GM23338 (cell line): ENCODE data around the gene STAT3.

ENCODE experiments used
- CREB1 ChIP-seq: fragments of 250-450 bp; sonication (Bioruptor Pico); IDR thresholded peaks from 2 replicates; pipeline ENCODE4 v1.5.0; 2020; ENCODE audit warnings: low read depth, mild to moderate bottlenecking, moderate library complexity
- EZH2 ChIP-seq: fragments of 200-600 bp; sonication (generic); IDR thresholded peaks from one replicate; pipeline ENCODE4 v1.8.0; 2017; ENCODE audit warnings: antibody characterized with exemption, mild to moderate bottlenecking, low read depth; ENCODE audit not compliant: unreplicated experiment
- EZH2phosphoT487 ChIP-seq: fragments of 200-600 bp; sonication (generic); IDR thresholded peaks from one replicate; pipeline ENCODE4 v1.8.1; 2018; ENCODE audit warnings: antibody characterized with exemption; ENCODE audit not compliant: unreplicated experiment
- JUNB ChIP-seq: IDR thresholded peaks from one replicate; pipeline ENCODE4 v1.6.1; 2016; ENCODE audit warnings: antibody characterized with exemption; ENCODE audit not compliant: unreplicated experiment
- POLR2AphosphoS5 ChIP-seq: IDR thresholded peaks from 2 replicates; pipeline ENCODE4 v1.6.1; 2016; ENCODE audit warnings: antibody characterized with exemption, low read depth
- TF ChIP-seq, protein P1 (sequence below), 2 experiments: fragments of 200-600 bp in 1 of 2; sonication (generic) in 1 of 2; conservative IDR thresholded peaks; 2 replicates each; pipeline versions ENCODE4 v1.5.1 to v1.6.1; 2016 to 2017; ENCODE audit warnings: antibody characterized with exemption in 2 of 2, low read depth in 2 of 2, mild to moderate bottlenecking in 2 of 2, moderate library complexity in 1 of 2
- TF ChIP-seq, protein P2 (sequence below): IDR thresholded peaks from one replicate; pipeline ENCODE4 v1.6.1; 2018; ENCODE audit warnings: antibody characterized with exemption; ENCODE audit not compliant: unreplicated experiment
- TF ChIP-seq, protein P3 (sequence below): IDR thresholded peaks from 2 replicates; pipeline ENCODE4 v1.6.1; 2016; ENCODE audit warnings: antibody characterized with exemption

DNA sequence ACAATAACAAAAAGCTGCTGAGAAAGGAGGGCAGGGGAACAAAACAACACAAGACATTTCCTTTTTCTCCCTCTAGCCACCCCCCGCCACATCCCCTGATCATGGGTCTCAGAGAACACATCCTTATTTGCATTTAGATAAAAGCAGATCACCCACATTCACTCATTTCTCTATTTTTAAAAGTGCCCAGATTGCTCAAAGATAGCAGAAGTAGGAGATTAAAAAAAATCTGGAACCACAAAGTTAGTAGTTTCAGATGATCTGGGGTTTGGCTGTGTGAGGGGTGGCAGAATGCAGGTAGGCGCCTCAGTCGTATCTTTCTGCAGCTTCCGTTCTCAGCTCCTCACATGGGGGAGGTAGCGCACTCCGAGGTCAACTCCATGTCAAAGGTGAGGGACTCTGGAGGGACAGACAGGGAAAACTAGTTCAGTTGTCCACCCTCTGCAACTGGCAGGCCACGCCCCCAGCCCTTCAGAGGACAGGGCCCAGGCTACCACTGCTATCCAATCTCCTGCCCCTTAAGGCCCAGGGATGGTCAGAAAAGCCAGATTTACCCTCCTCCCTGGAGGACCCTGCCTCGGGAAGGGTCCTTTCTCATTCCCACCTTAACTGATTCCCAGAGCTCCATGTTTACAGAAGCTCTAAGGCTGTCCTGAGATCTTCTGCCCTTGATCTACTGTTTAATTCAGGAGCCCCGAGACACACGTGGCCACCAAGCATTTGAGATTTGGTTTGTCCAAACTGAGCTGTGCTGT is 72.7 kb downstream of the STAT3 start:
- TF ChIP-seq POLR2AphosphoS5 (no peak), JUNB (no peak), EZH2phosphoT487 (no peak), CREB1 (CRISPR knock-in tag) (no peak), EZH2 (no peak)
- TF ChIP-seq, protein P1, sequence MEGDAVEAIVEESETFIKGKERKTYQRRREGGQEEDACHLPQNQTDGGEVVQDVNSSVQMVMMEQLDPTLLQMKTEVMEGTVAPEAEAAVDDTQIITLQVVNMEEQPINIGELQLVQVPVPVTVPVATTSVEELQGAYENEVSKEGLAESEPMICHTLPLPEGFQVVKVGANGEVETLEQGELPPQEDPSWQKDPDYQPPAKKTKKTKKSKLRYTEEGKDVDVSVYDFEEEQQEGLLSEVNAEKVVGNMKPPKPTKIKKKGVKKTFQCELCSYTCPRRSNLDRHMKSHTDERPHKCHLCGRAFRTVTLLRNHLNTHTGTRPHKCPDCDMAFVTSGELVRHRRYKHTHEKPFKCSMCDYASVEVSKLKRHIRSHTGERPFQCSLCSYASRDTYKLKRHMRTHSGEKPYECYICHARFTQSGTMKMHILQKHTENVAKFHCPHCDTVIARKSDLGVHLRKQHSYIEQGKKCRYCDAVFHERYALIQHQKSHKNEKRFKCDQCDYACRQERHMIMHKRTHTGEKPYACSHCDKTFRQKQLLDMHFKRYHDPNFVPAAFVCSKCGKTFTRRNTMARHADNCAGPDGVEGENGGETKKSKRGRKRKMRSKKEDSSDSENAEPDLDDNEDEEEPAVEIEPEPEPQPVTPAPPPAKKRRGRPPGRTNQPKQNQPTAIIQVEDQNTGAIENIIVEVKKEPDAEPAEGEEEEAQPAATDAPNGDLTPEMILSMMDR (conservative IDR thresholded peaks at IDR 0.05; ENCODE audit: low read depth in 2 of 2): no peak
- TF ChIP-seq, protein P2, sequence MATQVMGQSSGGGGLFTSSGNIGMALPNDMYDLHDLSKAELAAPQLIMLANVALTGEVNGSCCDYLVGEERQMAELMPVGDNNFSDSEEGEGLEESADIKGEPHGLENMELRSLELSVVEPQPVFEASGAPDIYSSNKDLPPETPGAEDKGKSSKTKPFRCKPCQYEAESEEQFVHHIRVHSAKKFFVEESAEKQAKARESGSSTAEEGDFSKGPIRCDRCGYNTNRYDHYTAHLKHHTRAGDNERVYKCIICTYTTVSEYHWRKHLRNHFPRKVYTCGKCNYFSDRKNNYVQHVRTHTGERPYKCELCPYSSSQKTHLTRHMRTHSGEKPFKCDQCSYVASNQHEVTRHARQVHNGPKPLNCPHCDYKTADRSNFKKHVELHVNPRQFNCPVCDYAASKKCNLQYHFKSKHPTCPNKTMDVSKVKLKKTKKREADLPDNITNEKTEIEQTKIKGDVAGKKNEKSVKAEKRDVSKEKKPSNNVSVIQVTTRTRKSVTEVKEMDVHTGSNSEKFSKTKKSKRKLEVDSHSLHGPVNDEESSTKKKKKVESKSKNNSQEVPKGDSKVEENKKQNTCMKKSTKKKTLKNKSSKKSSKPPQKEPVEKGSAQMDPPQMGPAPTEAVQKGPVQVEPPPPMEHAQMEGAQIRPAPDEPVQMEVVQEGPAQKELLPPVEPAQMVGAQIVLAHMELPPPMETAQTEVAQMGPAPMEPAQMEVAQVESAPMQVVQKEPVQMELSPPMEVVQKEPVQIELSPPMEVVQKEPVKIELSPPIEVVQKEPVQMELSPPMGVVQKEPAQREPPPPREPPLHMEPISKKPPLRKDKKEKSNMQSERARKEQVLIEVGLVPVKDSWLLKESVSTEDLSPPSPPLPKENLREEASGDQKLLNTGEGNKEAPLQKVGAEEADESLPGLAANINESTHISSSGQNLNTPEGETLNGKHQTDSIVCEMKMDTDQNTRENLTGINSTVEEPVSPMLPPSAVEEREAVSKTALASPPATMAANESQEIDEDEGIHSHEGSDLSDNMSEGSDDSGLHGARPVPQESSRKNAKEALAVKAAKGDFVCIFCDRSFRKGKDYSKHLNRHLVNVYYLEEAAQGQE: no peak
- TF ChIP-seq, protein P3, sequence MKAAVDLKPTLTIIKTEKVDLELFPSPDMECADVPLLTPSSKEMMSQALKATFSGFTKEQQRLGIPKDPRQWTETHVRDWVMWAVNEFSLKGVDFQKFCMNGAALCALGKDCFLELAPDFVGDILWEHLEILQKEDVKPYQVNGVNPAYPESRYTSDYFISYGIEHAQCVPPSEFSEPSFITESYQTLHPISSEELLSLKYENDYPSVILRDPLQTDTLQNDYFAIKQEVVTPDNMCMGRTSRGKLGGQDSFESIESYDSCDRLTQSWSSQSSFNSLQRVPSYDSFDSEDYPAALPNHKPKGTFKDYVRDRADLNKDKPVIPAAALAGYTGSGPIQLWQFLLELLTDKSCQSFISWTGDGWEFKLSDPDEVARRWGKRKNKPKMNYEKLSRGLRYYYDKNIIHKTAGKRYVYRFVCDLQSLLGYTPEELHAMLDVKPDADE: no peak
